HepG2 (cell line): ENCODE measurements around the gene CAMSAP2. TPM values are rescaled to one million over a fixed set of nuclear protein-coding genes. Genes with fewer than 3 reads are reported as not detected.
A peak's percentile ranks its signal among the peaks of the same experiment; 100 is the strongest.

Experiments
- ATAC-seq: fragments of 200-7000 bp; cut with Tn5 transposase; 3 replicates; pipeline ENCODE4 v1.9.1; 2020; ENCODE audit warnings: mild to moderate bottlenecking, moderate library complexity
- BruUV-seq: library from RNA; stranded (reverse); fragments of 400-500 nt; replicated peaks from 2 replicates; lab custom pipeline; 2021; lab: Mats Ljungman, UMichigan
- CTCF ChIA-PET: fragments of 300-600 bp; formaldehyde crosslinking; extraction: SDS; loops from one replicate; lab custom pipeline; 2021; ENCODE audit warnings: low total read pairs, inconsistent platforms, low intra/inter-chr PET ratio; lab: Yijun Ruan, JAX
- POLR2A ChIA-PET: fragments of 350-600 bp; sonication (Branson Sonifier 250); formaldehyde crosslinking; loops from one replicate; lab custom pipeline; 2020; ENCODE audit warnings: antibody characterized with exemption, inconsistent platforms; lab: Yijun Ruan, JAX
- DNase-seq: peaks from one replicate; pipeline ENCODE4 v3.0.0-alpha.2; 2015; ENCODE audit warnings: low spot score
- FAIRE-seq: peaks from 3 replicates; lab custom pipeline; 2011; peaks lifted over from hg19 to GRCh38; lab: Jason Lieb, UNC
- H2AFZ ChIP-seq: one replicate; pipeline ENCODE4 v1.6.1; 2011; ENCODE audit warnings: low read length, inconsistent platforms
- H3K27ac ChIP-seq: fragments of 300-600 bp; 3 replicates; pipeline ENCODE4 v1.8.0; 2011; ENCODE audit warnings: mixed run types, mild to moderate bottlenecking, mixed read lengths, low read length, inconsistent platforms; ENCODE audit not compliant: insufficient read depth; ENCODE audit errors: extremely low read length
- H3K27me3 ChIP-seq, 2 experiments: fragments of 200-600 bp in 1 of 2; 2 replicates in 1 of 2; 3 replicates in 1 of 2; pipeline versions ENCODE4 v1.6.0 to v1.8.0; 2011; ENCODE audit warnings: low read length in 2 of 2, mild to moderate bottlenecking in 2 of 2, moderate library complexity in 2 of 2, inconsistent platforms in 1 of 2; ENCODE audit not compliant: insufficient read depth in 2 of 2, control insufficient read depth in 1 of 2
- H3K36me3 ChIP-seq, 2 experiments: fragments of 200-600 bp in 1 of 2; replicated peaks in 1 of 2; 2 replicates in 1 of 2; 3 replicates in 1 of 2; pipeline versions ENCODE4 v1.5.1 to v1.8.0; 2011; ENCODE audit warnings: low read length in 2 of 2, inconsistent platforms in 1 of 2; ENCODE audit not compliant: insufficient read depth in 2 of 2, control insufficient read depth in 1 of 2
- H3K4me1 ChIP-seq: 2 replicates; pipeline ENCODE4 v1.5.1; 2012; ENCODE audit warnings: low read length, inconsistent platforms; ENCODE audit not compliant: insufficient read depth
- H3K4me2 ChIP-seq: 2 replicates; pipeline ENCODE4 v1.6.0; 2011; ENCODE audit warnings: low read depth, low read length, inconsistent platforms
- H3K4me3 ChIP-seq, 3 experiments: fragments of 200-600 bp in 1 of 3; sonication (generic), shearing (Covaris generic) in 1 of 3; replicated peaks in 1 of 3; 2 replicates each; pipeline ENCODE4 v1.5.1; 2011 to 2016; ENCODE audit warnings: low read length in 3 of 3, inconsistent platforms in 2 of 3, low read depth in 2 of 3, mild to moderate bottlenecking in 2 of 3, control low read depth in 1 of 3, mixed read lengths in 1 of 3; ENCODE audit not compliant: insufficient read depth in 1 of 3
- H3K79me2 ChIP-seq: one replicate; pipeline ENCODE4 v1.6.1; 2011; ENCODE audit warnings: low read length, inconsistent platforms; ENCODE audit not compliant: insufficient read depth
- H3K9ac ChIP-seq: 2 replicates; pipeline ENCODE4 v1.6.0; 2011; ENCODE audit warnings: mild to moderate bottlenecking, low read depth, low read length, inconsistent platforms; ENCODE audit not compliant: insufficient read depth
- H3K9me3 ChIP-seq: 2 replicates; pipeline ENCODE4 v1.5.1; 2012; ENCODE audit warnings: mild to moderate bottlenecking, low read length
- H4K20me1 ChIP-seq: 2 replicates; pipeline ENCODE4 v1.6.0; 2011; ENCODE audit warnings: inconsistent platforms, mild to moderate bottlenecking, low read length, moderate library complexity; ENCODE audit not compliant: insufficient read depth
- ATF1 ChIP-seq: IDR thresholded peaks from 2 replicates; pipeline ENCODE4 v1.6.1; 2016; ENCODE audit warnings: mild to moderate bottlenecking, control low read depth
- CCAR2 ChIP-seq: fragments of 200-400 bp; formaldehyde crosslinking; optimal IDR thresholded peaks from 2 replicates; pipeline ENCODE3; 2018; ENCODE audit warnings: low read depth, mild to moderate bottlenecking, low read length, moderate library complexity
- CENPX ChIP-seq: sonication (generic); formaldehyde crosslinking; IDR thresholded peaks from 2 replicates; pipeline ENCODE4 v1.9.0; 2021; ENCODE audit warnings: mild to moderate bottlenecking, missing genetic modification reagents, moderate library complexity
- HOXA3 ChIP-seq: sonication (generic); formaldehyde crosslinking; IDR thresholded peaks from 2 replicates; pipeline ENCODE4 v1.5.0; 2020; ENCODE audit warnings: missing genetic modification reagents
- IKZF4 ChIP-seq: sonication (generic); formaldehyde crosslinking; IDR thresholded peaks from 2 replicates; pipeline ENCODE4 v1.5.1; 2020; ENCODE audit warnings: borderline replicate concordance, mild to moderate bottlenecking, low read depth, missing genetic modification reagents; ENCODE audit errors: not compliant biosample characterization
- KDM3A ChIP-seq: IDR thresholded peaks from 2 replicates; pipeline ENCODE4 v1.6.1; 2018; ENCODE audit warnings: low read depth, missing compliant biosample characterization
- LCORL ChIP-seq, 2 experiments: fragments of 450-650 bp in 1 of 2; sonication (generic) in 1 of 2; formaldehyde crosslinking in 1 of 2; IDR thresholded peaks; 2 replicates each; pipeline versions ENCODE4 v1.5.0 to v1.6.1; 2017 to 2020; ENCODE audit warnings: antibody characterized with exemption in 1 of 2, missing genetic modification reagents in 1 of 2
- MAFF ChIP-seq: IDR thresholded peaks from 2 replicates; pipeline ENCODE4 v1.6.1; 2011; ENCODE audit warnings: low read depth, low read length, improper control_type of control experiment
- MBD4 ChIP-seq: IDR thresholded peaks from 2 replicates; pipeline ENCODE4 v1.6.1; 2012; ENCODE audit warnings: low read length, inconsistent platforms, borderline replicate concordance
- MED8 ChIP-seq: sonication (generic); formaldehyde crosslinking; IDR thresholded peaks from 2 replicates; pipeline ENCODE4 v1.8.1; 2023; ENCODE audit warnings: mild to moderate bottlenecking, missing genetic modification reagents; ENCODE audit not compliant: insufficient replicate concordance
- NCOA2 ChIP-seq: sonication (generic); formaldehyde crosslinking; IDR thresholded peaks from 2 replicates; pipeline ENCODE4 v1.8.0; 2022; ENCODE audit warnings: inconsistent platforms
- SOX5 ChIP-seq: IDR thresholded peaks from 2 replicates; pipeline ENCODE4 v1.6.1; 2016; ENCODE audit warnings: borderline replicate concordance
- SOX6 ChIP-seq, 2 experiments: fragments of 450-650 bp in 1 of 2; sonication (generic) in 1 of 2; formaldehyde crosslinking in 1 of 2; IDR thresholded peaks; 2 replicates each; pipeline versions ENCODE4 v1.4.0 to v1.6.1; 2017 to 2020; ENCODE audit warnings: antibody characterized with exemption in 1 of 2, mild to moderate bottlenecking in 1 of 2, missing genetic modification reagents in 1 of 2
- TGIF2 ChIP-seq: IDR thresholded peaks from 2 replicates; pipeline ENCODE4 v1.6.1; 2016; ENCODE audit warnings: control low read depth, missing compliant biosample characterization
- U2AF1 ChIP-seq: fragments of 200-400 bp; formaldehyde crosslinking; optimal IDR thresholded peaks from 2 replicates; pipeline ENCODE3; 2017; ENCODE audit warnings: mild to moderate bottlenecking, low read depth, low read length
- ZBTB1 ChIP-seq: sonication (generic); formaldehyde crosslinking; IDR thresholded peaks from 2 replicates; pipeline ENCODE4 v1.4.0; 2020; ENCODE audit warnings: missing genetic modification reagents, borderline replicate concordance
- ZBTB7B ChIP-seq: sonication (generic); formaldehyde crosslinking; IDR thresholded peaks from 2 replicates; pipeline ENCODE4 v1.4.0; 2020; ENCODE audit warnings: missing genetic modification reagents
- ZFP36 ChIP-seq: fragments of 150-350 bp; IDR thresholded peaks from 2 replicates; pipeline ENCODE4 v1.6.1; 2018; ENCODE audit warnings: borderline replicate concordance, low read length, low read depth; ENCODE audit not compliant: partially characterized antibody
- ZNF331 ChIP-seq: sonication (generic); formaldehyde crosslinking; IDR thresholded peaks from 2 replicates; pipeline ENCODE4 v1.4.0; 2020; ENCODE audit warnings: missing genetic modification reagents
- ZNF549 ChIP-seq: sonication (generic); formaldehyde crosslinking; IDR thresholded peaks from 2 replicates; pipeline ENCODE4 v1.5.0; 2020; ENCODE audit warnings: missing genetic modification reagents
- ZNF563 ChIP-seq: sonication (generic); formaldehyde crosslinking; IDR thresholded peaks from 2 replicates; pipeline ENCODE4 v1.8.0; 2022; ENCODE audit warnings: mild to moderate bottlenecking, moderate library complexity, missing genetic modification reagents
- ZNF891 ChIP-seq: sonication (generic); formaldehyde crosslinking; IDR thresholded peaks from 2 replicates; pipeline ENCODE4 v1.5.0; 2020; ENCODE audit warnings: mild to moderate bottlenecking, missing genetic modification reagents
- WGBS: methylation state at CpG from one replicate; pipeline ENCODE4 v1.1.6; 2017; ENCODE audit warnings: low lambda C conversion rate; 5-methylcytosine and 5-hydroxymethylcytosine counted together
- in situ Hi-C: cut with HindIII; loops from 2 replicates; pipeline ENCODE4 v1.10.0; 2017; ENCODE audit warnings: low pct_unique_long_range_greater_than_20kb; ENCODE audit not compliant: extremely low pct_ligation_motif_present
- intact Hi-C: fragments of 100-400 bp; cut with micrococcal nuclease; formaldehyde crosslinking; loops from one replicate; pipeline ENCODE4 v1.10.0; 2022; ENCODE audit not compliant: unreplicated experiment
- polyA plus RNA-seq, 8 experiments: library from polyadenylated mRNA; depleted of rRNA in 3 of 8; stranded (reverse) in 7 of 8; unstranded in 1 of 8; fragments of >200 nt; fragmentation: Illumina TruSeq in 4 of 8; extraction: Trizol in 4 of 8; gene quantifications; 2 replicates each; pipeline versions ENCODE4 v1.2.1 to v1.2.3, GENCODE V29; 2011 to 2016; ENCODE audit warnings: low read depth in 4 of 8, missing spikeins in 1 of 8, mixed read lengths in 1 of 8; ENCODE audit not compliant: insufficient read depth in 1 of 8
- total RNA-seq, 5 experiments: library from RNA; depleted of rRNA; stranded (reverse); fragments of >200 nt; fragmentation: Illumina TruSeq; extraction: Trizol; gene quantifications; 2 replicates each; pipeline ENCODE4 v1.2.3, GENCODE V29; 2016; ENCODE audit warnings: low read depth in 1 of 5
- TF ChIP-seq, protein P1 (sequence below): sonication (generic); formaldehyde crosslinking; IDR thresholded peaks from 2 replicates; pipeline ENCODE4 v1.5.0; 2020; ENCODE audit warnings: missing genetic modification reagents
- TF ChIP-seq, protein P2 (sequence below): sonication (generic); formaldehyde crosslinking; IDR thresholded peaks from 2 replicates; pipeline ENCODE4 v1.4.0; 2020; ENCODE audit warnings: mild to moderate bottlenecking, missing genetic modification reagents

Gene CAMSAP2
- total and polyA plus RNA-seq, 2 of the 13 experiments (the other 11 are each of a cell fraction or from before 2014, with no cell fraction given): 3.4 to 8.2 TPM

DNA sequence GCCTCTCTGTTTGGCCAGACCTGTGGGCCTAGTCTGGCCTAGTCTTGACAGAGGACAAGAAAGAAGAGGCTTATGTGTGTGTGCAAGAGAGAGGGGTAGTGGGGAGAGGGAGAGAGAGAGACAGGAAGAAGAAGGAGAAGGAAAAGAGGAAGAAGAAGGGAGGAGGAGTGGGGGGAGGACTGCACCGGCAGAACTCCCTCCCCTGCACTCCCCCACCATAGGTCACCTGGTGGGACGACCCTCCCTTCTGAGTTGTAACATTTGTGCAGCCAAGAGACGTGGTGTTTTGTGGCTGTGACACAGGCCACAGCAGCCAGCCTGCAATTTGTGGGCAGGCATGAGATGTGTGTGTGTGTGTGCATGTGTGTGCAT is 160.3 kb downstream of the CAMSAP2 start:
- peak overlapping the region; percentile 57 for H3K27ac ChIP-seq
- no peak; the same call in 2 of the 3 replicates for ATAC-seq
- WGBS: 55% methylated on average over 2 of the region's 3 CpGs
- no TSS peak for BruUV-seq
- no peak overlapping the region for H3K4me3 ChIP-seq
- no peaks in the 10 kb centered on the region for H4K20me1 ChIP-seq
- H3K36me3 ChIP-seq: peaks cover 6 to 27% of the 10 kb centered on the region in 2 experiments
- FAIRE-seq: no peak
- no peak overlapping the region; the same call in 1 of the 2 replicates for H3K9ac ChIP-seq
- peaks cover 16% of the 10 kb centered on the region for H3K79me2 ChIP-seq
- CTCF ChIA-PET: no interaction called here
- H2AFZ ChIP-seq: no peak overlapping the region
- H3K4me2 ChIP-seq: no peak overlapping the region
- H3K27me3 ChIP-seq: no peaks in the 10 kb centered on the region
- intact Hi-C loops (loop anchor here (10.0 kb wide), 1 partner anchor 216 kb away; the partner anchor contains the start of gene CACNA1S), in situ Hi-C loops (no loop called here)
- POLR2A ChIA-PET: interaction anchor here (1.2 to 1.7 kb wide), 3 partner anchors 8 to 10 kb away, joined by 5 to 19 read pairs (median 13); no protein-coding TSS in a partner anchor
- no peak for DNase-seq
- H3K4me1 ChIP-seq: peaks cover 64% of the 10 kb centered on the region
- H3K9me3 ChIP-seq: no peaks in the 10 kb centered on the region
- no peak for TF ChIP-seq KDM3A (CRISPR knock-in tag)
- TF ChIP-seq ZNF549: no peak
- TF ChIP-seq, protein P1, sequence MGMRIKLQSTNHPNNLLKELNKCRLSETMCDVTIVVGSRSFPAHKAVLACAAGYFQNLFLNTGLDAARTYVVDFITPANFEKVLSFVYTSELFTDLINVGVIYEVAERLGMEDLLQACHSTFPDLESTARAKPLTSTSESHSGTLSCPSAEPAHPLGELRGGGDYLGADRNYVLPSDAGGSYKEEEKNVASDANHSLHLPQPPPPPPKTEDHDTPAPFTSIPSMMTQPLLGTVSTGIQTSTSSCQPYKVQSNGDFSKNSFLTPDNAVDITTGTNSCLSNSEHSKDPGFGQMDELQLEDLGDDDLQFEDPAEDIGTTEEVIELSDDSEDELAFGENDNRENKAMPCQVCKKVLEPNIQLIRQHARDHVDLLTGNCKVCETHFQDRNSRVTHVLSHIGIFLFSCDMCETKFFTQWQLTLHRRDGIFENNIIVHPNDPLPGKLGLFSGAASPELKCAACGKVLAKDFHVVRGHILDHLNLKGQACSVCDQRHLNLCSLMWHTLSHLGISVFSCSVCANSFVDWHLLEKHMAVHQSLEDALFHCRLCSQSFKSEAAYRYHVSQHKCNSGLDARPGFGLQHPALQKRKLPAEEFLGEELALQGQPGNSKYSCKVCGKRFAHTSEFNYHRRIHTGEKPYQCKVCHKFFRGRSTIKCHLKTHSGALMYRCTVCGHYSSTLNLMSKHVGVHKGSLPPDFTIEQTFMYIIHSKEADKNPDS (CRISPR knock-in tag): no peak
- no peak for TF ChIP-seq LCORL (IDR thresholded peaks at IDR 0.05)
- TF ChIP-seq LCORL (CRISPR knock-in tag; IDR thresholded peaks at IDR 0.05): no peak
- TF ChIP-seq ZBTB7B (CRISPR knock-in tag): no peak
- TF ChIP-seq TGIF2 (CRISPR knock-in tag): no peak
- TF ChIP-seq ZBTB1 (CRISPR knock-in tag): no peak
- TF ChIP-seq SOX5 (CRISPR knock-in tag): no peak
- no peak for TF ChIP-seq HOXA3 (CRISPR knock-in tag)
- TF ChIP-seq MAFF: no peak
- no peak for TF ChIP-seq MBD4
- TF ChIP-seq CENPX (CRISPR knock-in tag): no peak
- no peak for TF ChIP-seq U2AF1
- TF ChIP-seq SOX6 (IDR thresholded peaks at IDR 0.05): no peak
- TF ChIP-seq SOX6 (CRISPR knock-in tag; IDR thresholded peaks at IDR 0.05): 0 out of 2 replicates have a peak, but pooled peaks have one; percentile 4
- no peak for TF ChIP-seq NCOA2 (CRISPR knock-in tag)
- TF ChIP-seq CCAR2: no peak
- TF ChIP-seq IKZF4 (CRISPR knock-in tag): no peak
- no peak for TF ChIP-seq ZNF331
- TF ChIP-seq ATF1 (CRISPR knock-in tag): no peak
- TF ChIP-seq ZNF891 (CRISPR knock-in tag): 0 out of 2 replicates have a peak, but pooled peaks have one; percentile 2
- TF ChIP-seq, protein P2, sequence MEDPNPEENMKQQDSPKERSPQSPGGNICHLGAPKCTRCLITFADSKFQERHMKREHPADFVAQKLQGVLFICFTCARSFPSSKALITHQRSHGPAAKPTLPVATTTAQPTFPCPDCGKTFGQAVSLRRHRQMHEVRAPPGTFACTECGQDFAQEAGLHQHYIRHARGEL (CRISPR knock-in tag): 0 out of 2 replicates have a peak, but pooled peaks have one; percentile 27
- TF ChIP-seq ZFP36: no peak
- no peak for TF ChIP-seq MED8 (CRISPR knock-in tag)
- no peak for TF ChIP-seq ZNF563 (CRISPR knock-in tag)
